Stimulated activated CD4-positive, alpha-beta T cell treated with anti-CD3 and anti-CD28 coated beads, Interleukin-4, amount 100 ng/mL, for 1 hour (primary cell): ENCODE measurements around the gene NFS1.

Source experiments
- DNase-seq: peaks from one replicate; pipeline ENCODE4 v3.0.0-alpha.2; 2020

The NFS1 gene

DNA sequence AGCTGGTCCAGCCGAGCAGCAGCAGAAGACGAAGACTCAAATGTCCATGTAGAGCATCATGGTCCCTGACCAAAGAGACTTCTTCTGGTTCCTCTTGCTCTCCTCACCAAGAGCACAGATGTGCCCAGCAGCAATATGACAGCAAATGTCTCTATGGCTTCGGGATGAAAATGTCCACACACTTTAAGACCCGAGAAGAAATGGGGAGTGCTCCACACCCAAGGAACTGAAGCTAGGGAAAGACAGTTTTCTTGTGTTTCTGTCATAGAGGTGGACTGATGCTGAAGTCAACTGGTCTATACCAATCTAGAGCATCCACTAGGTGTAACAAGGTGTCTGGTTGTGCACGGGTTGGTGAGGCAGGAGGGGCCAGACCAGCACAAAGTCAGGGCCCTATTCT is 29.9 kb downstream of the NFS1 start:
- DNase-seq: no peak

DNA sequence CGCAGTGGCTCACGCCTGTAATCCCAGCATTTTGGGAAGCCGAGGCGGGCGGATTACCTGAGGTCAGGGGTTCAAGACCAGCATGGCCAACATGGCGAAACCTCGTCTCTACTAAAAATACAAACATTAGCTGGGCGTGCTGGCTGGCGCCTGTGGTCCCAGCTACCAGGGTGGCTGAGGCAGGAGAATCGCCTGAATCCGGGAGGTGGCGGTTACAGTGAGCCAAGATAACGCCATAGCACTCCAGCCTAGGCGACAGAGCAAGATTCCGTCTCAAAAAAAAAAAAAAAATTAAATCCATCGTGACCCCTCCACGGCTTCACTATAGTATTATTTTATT is 33.2 kb downstream of the NFS1 start:
- no peak for DNase-seq

DNA sequence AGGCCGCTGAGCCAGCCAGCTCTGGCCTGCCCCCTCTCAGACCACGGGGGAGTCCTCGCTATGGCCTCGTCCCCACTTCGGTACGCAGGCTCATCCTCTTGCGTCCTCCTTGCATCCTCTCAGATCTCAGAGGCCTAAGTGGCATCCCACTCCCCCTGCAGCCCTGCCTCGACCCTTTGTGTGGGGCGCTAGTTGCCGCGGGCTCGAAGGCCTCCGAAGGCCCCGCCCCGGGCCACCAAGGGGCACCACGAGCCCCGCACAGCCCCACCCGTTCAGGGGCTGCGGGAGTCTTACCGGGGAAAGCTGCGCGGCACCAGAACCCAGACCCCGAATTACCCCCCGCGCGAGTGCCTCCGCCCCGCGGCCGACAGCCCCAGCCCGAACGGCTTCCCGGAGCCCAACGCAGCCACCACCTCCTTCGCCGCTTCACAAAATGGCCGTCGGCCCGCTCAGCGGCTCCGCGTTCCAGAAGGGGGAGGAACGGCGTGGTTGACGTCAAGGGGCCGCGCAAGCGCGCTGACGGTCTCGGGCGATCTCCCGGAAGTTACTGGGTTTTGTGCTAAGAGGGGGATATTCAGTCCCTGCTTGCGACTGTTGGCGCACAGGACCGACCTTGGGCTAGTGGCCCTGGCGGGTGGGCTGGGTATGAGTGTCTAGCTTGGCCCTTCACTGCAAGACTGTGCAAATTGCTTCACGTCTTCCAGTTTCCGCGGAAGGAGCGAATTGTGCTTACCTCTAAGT is 34.5 kb downstream of the NFS1 start, which contains the start of the genes CPNE1 and RBM12:
Gene CPNE1, minus strand, starts transcription at position 435 of the 741 bp plus-strand sequence. CDS start 31,977 bp downstream, outside the sequence.
Gene RBM12, minus strand, starts transcription at position 435 of the 741 bp plus-strand sequence. CDS start 9,578 bp downstream, outside the sequence.
- peak; percentile 91 for DNase-seq

DNA sequence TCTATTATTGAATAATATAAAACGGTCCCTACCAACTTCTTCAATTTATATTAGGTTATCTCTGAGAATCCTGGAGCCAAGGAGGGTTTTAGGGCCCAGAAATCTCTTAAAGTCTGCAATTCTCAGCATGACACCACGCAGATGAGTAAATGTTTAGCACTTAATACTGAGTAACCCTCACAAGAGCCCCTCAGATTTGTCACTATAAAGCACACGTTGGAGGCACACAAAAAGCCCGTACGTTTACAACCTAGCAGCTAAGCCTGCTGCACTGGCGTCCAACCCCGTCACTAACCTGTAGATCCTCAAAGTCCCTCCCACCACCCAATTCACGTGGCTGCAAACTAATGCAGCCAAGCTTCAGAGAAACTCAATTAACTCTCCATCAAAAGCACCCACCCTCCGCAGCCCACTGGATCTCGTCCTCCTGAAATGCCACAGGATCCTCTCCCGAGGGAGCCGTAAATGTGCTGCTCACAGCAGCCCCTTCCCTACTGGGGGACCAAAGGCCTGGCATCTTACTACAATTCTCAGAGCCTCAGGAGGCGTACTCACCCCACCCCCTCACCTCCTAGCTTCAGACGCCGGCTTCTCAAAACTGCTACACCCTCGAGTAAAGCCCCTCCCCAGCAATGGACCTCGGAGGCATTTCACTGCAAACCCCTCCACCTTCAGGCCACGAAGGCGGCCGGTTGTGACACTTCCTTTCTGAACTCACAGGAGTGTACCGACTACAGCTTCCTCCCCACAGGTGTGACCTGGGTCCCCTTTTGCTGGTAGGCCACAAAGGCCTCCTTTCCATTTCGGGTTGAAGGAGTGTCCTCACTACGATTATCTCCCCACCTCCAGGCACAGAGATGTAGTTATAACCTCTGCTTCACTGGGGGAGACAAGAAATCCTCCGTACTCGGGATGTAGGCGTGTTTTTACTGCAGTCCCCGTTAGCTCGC is 35.4 kb downstream of the NFS1 start:
- DNase-seq: peak; percentile 52

DNA sequence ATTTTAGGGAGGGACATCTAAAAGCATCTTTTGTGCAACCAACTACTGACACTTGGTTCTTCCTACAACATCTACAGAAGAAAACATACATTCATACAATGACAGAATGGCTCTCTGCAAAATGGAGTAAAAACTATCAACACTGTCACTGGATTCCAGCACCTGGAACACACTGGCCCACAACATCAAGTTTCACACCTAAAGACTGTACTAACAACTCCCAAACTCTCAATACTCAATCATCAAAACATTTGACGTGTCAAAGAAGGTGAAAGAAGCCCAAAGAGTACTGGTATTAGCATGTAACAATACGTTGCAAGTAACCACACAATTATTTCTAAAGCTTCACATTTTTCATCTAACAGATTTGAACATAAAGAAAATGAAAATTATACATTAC is 36.6 kb downstream of the NFS1 start:
- DNase-seq: no peak

DNA sequence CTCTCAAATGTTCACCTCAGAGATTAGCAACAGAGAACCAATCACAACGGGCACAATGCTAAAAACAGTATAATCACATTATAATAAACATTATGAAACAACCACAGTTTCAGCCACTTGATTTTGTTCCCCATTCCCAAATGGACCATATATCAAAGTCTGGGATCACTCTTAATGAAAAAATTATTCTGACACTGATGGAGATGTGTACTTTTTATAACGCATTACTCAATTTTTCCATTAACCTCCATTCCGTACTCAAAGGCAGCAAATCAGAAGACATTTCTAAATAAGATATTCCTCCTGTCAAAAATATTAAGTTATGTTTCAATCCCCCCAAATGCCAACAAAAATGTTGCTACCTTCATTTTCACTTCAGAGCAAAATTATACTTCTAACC is 37.2 kb downstream of the NFS1 start:
- DNase-seq: no peak

DNA sequence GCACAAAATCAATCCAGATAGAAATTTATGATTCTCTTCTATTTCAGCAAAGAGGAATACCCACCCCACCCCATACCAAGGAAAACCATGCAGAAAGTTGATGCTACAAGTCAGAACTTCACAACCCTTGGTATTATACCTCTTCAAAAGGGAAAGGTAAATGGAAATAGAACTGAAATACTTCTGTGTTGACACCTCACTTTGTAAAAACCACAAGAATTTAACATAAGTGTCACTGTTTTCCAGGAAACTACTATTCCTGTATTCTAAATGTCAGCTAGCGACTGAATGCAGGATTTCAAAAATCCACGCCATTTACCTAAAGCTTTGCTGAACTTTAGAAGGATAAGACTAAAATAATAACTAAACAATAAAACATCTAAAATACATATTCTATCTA is 38.1 kb downstream of the NFS1 start:
- no peak for DNase-seq

DNA sequence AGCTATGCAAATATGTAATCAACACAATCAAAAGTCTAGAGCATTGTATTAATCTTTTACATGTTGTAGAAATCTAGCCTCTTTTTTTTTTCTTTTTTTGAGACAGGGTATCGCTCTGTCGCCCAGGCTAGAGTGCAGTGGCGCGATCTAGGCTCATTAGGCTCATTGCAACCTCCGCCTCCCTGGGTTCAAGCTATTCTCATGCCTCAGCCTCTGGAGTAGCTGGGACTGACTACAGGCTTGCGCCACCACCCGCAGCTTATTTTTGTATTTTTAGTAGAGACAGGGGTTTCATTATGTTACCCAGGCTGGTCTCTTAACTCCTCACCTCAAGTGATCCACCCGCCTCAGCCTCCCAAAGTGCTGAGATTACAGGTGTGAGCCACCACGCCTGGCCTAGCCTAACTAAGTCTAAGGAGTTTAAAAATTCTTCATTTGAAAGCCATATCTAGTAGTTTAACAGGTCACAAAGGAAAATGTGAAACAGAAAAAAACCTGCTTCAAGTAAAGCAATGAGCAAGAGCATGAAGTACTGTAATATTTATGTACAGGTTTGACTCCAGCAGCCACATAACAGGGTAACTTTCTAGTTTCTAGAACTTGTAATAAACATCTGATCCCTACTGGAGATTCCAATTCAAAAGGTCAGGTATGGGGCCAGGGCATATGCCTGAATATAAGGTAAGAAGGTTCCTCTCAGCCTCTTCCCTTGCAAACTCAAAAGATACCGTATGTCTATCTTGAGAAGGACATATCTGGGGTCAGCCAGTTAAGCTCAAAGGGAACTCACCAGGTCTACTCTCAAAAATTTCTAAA is 38.8 kb downstream of the NFS1 start:
- DNase-seq: peak; percentile 24

DNA sequence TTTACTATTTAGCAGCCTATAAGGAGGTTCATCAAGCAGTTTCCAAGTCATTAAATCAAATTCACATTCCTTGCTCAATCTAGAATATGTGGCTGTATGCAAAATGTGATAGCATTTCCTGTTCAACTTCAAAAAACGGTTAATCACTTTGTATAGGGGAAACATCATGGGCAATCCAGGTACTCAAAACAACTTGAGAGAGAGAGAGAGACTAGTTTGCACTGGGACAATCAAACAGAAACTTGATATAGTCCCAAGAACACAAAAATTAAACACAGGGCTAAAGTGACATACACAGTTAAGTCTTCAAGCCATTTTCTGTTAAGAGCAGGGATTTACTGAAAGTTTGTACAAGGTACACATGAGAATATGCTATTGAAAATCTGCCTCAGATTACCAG is 41.9 kb downstream of the NFS1 start:
- DNase-seq: no peak

DNA sequence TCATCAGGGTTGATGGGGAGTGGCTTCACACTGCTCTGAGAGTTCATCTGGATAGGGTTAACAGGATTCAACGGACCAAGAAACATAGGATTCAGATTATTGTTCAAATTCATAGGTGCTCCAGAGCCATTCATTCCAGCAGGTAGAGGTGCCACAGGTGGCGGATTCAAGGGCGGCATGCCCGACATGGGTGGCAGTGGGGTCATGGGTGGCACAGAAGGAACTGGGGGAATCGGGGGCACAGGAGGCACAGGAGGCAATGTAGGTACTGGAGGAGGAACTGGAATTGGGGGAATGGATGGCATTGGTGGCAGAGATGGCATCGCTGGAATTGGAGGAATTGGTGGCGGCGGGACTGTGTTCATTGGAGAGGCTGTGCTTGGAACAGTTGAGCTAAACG is 44.7 kb downstream of the NFS1 start:
- no peak for DNase-seq

DNA sequence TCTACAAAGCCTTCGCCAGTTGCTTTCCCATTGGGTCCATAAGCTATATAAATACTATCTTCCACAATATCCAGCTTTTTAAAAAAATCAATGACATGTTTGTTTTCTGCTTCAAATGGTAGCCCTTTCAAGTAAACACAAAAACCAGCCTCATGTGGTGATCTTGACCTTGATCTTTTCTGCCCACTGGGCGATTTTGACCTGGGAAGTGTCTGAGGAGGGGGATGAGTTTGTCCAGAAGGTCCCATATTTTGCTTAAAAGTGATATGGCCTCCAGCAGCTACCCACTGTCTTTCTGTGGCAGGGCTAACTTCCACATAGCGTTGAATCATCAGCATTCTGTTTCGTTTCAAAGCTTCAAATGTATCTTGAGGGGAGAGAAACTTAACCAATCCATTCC is 45.3 kb downstream of the NFS1 start:
- no peak for DNase-seq

DNA sequence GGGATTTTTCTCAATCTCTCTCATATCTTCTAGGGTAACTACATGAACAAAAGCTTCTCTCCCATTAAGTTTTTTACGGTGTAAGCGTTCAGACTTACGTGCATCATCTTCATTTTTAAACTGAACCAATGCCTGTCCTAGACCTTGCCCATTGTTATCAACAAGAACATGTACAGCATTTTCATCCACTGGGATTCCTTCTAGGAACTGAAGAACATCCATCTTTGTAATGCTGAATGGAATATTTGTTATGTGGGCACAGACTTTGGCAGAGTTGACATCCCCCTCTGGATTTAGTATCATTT is 45.8 kb downstream of the NFS1 start:
- DNase-seq: no peak

DNA sequence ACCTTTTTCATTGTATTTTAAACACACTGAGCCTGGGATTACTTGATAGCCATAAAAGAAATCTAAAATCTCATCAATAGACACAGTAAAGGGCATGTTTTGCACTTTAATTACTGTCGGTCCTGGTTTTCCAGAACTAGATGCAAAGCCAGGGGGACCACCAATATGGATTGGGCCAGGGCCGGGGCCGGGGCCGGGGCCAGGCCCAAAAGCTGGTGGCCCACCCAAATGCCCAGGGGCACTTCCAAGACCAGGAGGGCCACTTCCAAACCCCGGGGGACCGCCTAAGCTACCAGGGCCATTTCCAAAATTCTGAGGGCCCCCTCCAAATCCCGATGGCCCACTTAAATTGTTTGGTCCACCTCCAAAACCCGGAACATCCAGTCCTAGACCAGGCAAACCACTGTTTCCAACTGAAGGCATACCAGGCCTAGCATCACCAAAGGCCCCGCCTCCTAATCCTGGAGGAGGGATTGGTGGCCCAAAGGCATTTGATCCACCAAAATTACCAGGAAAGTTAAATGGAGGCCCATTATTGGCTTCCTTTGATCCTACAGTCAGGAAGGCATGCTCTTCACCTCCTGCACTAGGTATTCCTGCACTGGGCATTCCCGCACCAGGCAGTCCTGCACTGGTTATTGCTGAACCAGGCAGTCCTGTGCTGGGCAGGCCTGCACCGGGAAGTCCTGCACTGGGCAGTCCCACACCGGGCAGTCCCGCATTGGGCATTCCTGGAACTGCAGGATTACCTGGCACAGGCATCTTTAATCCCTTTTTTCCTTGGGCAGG is 46.3 kb downstream of the NFS1 start:
- DNase-seq: no peak

DNA sequence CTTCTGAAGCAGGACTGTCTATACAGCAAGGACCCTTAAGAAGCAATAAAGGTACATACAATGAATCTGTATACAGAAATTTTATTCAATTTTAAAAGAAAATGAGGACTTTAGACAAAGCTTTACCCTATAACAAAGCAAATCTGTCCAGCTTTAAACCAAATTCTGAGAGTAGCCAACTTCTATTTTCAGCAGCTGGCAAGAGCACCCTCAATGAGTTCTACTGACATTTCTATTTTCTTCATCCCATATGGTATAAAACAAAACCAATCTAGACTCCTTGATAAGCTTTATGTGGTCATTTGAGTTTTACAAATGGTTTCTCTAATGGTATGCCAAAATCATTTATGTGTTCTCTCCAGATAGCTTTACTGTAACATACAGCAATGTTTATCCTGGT is 47.2 kb downstream of the NFS1 start:
- no peak for DNase-seq

DNA sequence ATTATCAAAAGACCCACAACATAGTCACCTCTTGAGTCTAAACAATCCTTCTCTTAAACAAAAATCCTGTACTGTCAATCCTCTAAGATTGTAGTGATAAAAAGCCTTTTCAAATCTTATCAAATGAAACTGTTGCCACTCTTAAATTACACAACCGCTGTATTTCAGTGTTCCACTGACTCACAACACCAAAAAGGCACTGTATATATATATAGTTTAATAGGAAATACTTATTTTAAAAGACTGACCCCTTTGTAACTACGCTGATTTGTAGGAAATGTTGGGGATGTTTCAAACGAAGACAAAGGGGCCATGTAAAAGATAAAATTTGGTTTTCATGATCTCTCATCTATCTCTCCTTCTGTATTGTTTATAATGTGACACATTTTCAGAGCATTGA is 48.5 kb downstream of the NFS1 start:
- DNase-seq: no peak

DNA sequence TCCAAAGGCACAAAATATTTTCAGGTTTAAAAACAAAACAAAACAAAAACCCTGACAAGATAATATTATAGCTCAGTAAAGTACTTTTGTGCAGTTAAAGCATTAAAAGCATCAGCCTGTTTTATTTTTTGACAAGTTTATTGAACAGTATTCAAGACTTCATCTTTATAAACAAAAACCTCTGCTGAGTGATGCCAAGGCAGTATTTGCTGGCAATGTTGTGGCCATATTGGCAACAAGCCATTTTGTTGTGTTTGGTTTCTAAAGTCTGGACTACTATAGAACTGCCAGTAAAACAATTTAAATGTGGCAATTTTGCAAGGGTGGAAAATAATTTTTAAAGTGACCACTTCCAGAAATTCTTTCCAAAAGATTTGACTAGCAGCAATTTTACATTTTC is 50.3 kb downstream of the NFS1 start:
- no peak for DNase-seq

DNA sequence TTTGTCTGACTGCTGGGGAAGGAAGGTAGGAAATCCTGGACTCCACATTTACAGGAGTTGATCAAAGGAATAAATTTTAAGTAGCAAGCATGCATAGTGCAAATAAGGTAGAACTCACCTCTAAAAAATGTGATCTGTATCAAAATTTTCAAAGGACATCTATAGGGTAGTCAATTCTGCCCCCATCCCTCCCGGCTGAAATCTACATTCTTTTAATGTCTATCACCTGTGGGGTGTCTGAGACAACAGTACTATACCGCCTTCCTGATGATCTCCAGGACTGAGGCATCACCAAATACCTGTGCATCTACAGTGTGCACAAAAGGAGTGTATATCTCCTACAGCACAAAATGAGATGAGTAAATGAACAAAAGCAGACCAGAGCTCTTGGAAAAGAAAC is 54.3 kb downstream of the NFS1 start:
- no peak for DNase-seq

DNA sequence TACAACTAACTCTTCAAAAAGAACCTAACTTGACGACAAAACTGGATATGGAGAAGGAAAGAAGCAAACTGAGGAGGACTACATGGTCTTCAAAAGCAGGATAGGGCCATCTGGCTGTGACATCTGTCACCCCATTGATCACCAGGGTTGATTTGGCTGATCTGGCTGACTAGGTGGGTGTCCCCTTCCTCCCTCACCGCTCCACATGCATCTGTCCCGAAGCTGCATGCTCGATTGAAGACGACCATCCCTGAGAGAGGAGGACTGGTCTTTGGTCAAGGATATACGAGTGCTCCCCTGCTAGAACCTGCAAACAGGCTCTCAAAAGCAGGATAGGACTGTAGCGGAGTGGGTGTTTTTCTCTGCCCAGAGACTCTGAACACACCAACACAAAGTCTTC is 56.1 kb downstream of the NFS1 start:
- no peak for DNase-seq

DNA sequence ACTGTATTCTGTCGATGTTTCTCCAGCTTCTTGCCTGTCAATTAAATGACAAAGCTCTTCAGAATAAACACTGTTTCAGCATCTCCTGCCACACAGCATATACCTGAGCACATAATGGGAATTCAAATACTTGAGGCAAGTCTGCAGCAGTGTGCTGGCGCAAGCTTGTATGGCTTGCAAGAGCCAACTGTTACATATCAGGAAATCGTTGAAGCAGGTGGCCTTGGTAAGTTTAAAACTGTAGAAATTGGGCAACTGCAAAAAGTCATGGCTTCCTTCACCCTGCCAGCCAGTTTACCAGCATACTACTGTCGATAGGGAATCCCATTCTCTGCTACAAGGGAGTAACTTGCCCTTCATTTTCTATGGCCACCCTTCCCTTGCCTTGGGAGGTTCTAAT is 57.4 kb downstream of the NFS1 start:
- DNase-seq: no peak

DNA sequence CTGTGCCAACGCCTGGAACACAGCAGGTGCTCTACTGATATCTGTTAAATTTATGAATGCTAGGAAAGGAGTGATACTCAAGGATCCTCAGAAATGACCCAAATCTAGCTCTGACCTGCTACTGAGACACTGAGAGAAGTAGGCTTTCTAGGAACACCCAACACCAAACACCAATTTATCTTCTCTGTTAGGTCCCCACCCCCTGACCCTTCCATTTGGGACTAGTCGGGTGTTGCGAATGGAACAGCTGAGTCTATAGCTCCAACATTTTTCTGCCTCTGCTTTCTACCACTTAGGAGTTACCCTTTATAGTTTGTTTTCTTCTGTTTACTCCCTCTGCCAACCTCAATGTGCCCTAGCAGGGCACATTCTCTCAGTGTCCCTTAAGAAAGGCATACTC is 58.4 kb downstream of the NFS1 start:
- no peak for DNase-seq

DNA sequence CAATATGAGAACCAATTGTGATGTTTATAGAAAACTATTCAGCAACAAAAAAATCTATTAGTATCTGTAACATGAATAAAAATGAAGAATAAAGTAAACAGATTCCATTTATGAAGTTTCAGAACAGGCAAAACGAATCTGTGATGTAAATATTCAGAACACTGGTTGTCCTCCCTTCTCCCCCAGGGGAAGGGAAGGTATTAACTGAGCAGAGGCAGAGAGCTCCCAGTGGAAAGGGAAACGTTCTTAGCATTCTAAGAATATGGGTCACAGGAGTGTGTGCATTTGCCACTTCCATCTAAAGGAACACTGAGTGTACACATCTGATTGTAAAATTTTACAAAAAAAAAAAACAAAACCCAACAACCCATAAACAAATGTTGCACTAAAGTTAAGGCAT is 60.4 kb downstream of the NFS1 start:
- no peak for DNase-seq

DNA sequence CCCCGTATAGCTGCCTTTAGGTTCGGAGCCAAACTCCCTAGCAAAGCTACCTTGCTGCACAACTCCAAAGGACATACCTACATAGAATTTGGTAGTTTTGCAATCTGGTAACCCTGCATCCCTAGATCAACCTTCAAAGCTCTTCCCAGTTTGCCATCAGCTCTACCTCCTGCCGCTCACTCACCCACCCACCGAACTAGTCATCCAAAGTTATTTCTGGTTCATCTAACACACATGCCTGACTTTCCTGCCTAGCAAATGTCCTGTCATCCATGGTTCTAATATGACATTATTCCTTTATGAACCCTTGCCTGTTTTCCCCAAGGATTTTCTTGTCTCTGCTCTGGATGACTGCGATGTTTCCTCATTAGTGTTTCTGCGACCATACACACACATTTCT is 61.9 kb downstream of the NFS1 start:
- DNase-seq: no peak

DNA sequence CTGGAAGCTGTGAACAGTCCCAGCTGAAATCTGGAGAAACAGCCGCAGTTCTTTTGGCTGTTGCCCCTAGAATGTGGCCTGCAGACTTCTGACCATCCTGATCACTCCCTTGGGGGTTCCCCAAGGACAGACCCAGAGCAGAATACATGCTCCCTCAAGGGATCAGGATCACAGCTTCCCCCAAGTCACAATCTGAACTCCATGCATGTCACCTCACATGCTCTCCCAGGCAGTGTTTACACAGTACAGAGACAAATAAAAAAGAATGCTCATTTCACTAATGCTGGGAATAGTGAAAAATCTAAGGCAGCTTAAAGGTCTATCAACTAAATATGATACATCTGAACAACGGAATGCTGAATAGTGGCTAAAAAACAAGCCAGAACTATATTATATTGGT is 63.1 kb downstream of the NFS1 start:
- no peak for DNase-seq
